HG03520 (cell line): Measurements from ENCODE around the gene NUP62.
A peak's percentile ranks its signal among the peaks of the same experiment; 100 is the strongest.

Experiments
- ATAC-seq: cut with Tn5 transposase; IDR thresholded peaks from one replicate; pipeline ENCODE4 v1.9.1; 2021; ENCODE audit warnings: mild to moderate bottlenecking, moderate library complexity; ENCODE audit not compliant: unreplicated experiment

The NUP62 gene

DNA sequence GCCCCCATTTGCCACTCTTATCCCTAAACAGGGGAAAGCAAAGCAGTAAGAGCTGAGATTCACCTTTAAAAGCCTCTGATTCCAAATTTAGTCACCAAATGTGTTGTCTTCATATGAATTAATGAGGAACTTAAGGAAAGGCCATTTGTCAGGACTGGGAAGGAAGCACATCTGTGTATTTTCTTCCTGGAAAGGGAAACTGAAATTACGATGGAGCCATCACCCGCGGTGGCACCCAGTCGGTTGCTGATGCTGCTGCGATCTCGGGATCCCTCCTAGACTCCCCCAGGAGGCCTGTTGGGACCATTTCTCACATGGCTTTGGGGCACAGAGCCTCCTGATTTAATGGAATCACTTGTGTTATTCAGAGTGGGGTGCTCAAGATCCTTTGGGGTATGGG lies 25.2 kb downstream of the NUP62 start:
- no peak for ATAC-seq

DNA sequence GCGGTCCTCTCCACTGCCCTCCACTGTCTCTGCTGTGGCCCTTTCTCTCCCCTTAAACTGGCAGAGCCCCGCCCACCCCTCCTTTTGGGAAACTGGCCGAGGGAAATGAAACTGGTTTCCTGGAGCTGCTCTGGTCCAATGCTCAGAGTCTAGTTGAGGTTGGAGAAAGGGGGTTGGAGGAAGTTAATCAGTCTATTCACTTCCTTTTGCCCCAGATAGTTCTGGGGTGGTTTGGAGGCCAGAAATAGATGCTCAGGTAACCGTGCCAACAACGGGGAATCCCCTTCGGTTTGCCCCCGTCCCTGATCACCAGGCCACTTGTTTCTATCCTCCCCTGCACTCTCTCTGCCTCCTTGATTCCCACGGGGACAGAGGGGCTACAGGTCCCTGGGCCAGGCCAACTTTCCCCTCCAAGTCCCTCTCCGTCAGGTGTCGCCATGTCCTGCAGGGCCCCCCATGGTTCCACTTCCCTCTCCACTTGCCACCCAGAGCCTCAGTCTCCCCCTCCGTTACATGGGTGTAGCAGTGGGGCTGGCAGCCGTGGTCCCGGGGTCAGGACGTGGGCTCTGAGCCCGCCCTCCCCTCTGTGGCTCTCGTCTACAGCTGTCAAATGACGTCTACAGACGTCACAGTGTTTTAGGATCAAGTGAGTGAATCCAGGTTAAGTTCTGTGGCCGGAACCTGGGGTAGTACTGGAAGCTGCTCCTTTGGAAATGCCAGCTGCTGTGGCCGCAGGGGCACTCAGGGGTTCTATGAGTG lies 32.3 kb downstream of the NUP62 start, which contains the start of gene IL4I1:
IL4I1 (minus strand) TSS at position 25 of the 759 bp plus-strand sequence. CDS start 727 bp downstream, outside the sequence.
- peak; percentile 49 for ATAC-seq

- ATAC-seq: no peak
These were observed 33.6 kb downstream of the NUP62 start for GRCh38 chr19:49895566-49896297.

- ATAC-seq: no peak
These were observed 34.3 kb downstream of the NUP62 start for GRCh38 chr19:49894879-49895565.

GRCh38 chr19:49894011-49894664 lies 35.2 kb downstream of the NUP62 start:
- ATAC-seq: no peak

- no peak for ATAC-seq
These were observed 36.6 kb downstream of the NUP62 start for GRCh38 chr19:49892716-49893115.

- no peak for ATAC-seq
These were observed 37.9 kb downstream of the NUP62 start for GRCh38 chr19:49891393-49891792.

- no peak for ATAC-seq
These were observed 38.7 kb downstream of the NUP62 start for GRCh38 chr19:49890349-49891311.

DNA sequence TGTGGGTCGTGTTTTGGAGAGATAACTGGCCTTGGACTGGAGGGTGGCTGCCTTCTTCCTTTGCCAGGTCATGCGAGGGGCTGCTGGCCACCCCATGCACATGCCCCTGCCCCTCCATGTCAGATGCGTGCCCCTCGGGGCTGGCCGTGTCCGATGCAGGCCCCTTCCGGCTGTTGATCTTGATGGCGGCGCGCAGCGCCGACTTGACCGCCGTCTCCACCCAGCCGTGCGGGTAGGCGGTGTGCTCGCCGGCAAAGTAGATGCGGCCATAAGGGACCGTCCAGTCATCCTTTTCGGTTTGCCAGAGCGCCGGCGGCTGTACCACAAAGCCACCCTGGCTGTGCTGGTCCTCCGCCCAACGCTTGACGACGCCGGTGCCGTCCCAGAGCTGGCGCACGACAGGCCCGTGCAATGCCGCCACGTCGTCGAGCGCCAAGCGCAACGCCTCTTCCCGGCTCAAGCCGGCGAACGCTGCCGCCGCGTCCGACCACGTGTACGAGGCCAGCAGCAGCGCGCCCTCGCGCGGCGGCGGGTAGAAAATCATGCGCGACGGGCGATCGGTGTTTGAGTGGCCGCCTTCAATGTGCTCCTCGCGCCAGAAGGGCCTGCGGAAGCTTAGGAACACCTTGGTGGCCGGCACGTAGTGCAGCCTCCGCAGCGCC lies 39.5 kb downstream of the NUP62 start:
- no peak for ATAC-seq

DNA sequence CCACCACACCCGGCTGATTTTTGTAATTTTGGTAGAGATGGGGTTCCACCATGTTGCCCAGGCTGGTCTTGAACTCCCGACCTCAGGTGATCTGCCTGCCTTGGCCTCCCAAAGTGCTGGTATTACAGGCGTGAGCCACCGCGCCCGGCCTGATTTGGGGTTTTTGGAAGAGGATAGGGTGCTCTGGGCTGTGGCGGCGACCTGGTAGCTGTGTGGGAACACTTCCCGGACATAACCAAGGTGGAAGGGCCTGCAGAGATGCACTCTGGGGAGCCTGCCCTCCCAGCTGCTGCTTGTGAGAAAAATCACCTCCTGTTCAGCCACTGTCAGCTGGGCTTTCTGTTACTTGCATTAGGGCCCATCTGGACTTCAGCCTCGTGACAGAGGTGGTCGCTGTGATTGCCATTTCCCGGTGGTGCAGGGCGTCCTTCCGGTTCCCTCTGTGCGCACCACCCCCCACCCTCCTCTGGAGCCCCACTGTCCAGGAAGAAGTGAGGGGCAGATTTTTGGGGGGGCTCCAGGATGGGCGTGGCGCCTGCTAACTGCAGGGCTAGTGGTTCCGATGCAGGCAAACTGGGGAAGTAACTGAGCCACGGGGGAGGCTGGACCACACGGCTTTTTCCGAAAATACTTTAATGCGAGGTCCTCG lies 40.1 kb downstream of the NUP62 start:
- no peak for ATAC-seq

- no peak for ATAC-seq
These were observed 40.8 kb downstream of the NUP62 start for GRCh38 chr19:49888510-49888824.

- no peak for ATAC-seq
These were observed 41.4 kb downstream of the NUP62 start for GRCh38 chr19:49887665-49888509.

GRCh38 chr19:49887037-49887664 lies 42.2 kb downstream of the NUP62 start:
- no peak for ATAC-seq

GRCh38 chr19:49884760-49885159 lies 44.5 kb downstream of the NUP62 start:
- no peak for ATAC-seq

- ATAC-seq: no peak
These were observed 45.2 kb downstream of the NUP62 start for GRCh38 chr19:49884109-49884508.

DNA sequence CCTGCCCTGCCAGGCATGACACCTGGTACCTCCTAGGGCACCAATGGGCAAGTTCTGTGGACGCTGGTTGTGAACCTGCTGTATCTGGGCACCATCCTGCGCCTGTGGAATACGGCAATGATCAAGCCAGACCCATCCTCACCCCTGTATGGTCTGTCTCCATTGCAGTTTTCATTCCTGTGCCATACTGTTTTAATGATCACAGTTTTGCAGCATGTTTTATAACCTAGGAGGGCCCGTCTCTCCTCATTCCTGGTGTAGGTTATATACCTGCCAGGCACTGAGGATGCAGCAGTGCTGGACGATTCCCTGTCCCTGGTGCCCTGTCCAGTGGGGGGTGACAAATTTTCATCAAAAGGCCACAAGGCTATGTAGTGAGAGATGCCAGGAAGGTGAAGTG lies 46.2 kb downstream of the NUP62 start:
- no peak for ATAC-seq

- ATAC-seq: no peak
These were observed 46.7 kb downstream of the NUP62 start for GRCh38 chr19:49882643-49883042.
